ENCODE data around the gene DCST1.

- TF ChIP-seq EZH2 (IDR thresholded peaks at IDR 0.05; ENCODE audit: insufficient read depth, poor library complexity, severe bottlenecking) (no peak), EZH2phosphoT487 (IDR thresholded peaks at IDR 0.05; ENCODE audit: insufficient read depth, low read depth) (no peak)
These were observed 17.9 kb upstream of the DCST1 start for GRCh38 chr1:155015527-155016230.

Data from GM23248 (cell line).